Lower lobe of right lung (tissue), 2 donors: ENCODE results near the gene GNB1. TPM values are rescaled to one million over a fixed set of nuclear protein-coding genes. Genes with fewer than 3 reads are reported as not detected.

Experiments
- ATAC-seq, 2 donors: fragments of 200-7000 bp; cut with Tn5 transposase; one replicate each; pipeline ENCODE4 v1.9.1; 2020 to 2022; ENCODE audit warnings: mild to moderate bottlenecking in 2 of 2, moderate library complexity in 2 of 2
- DNase-seq: peaks from one replicate; pipeline ENCODE4 v3.0.0-alpha.2; 2020
- H3K27ac ChIP-seq: fragments of 200-600 bp; one replicate; pipeline ENCODE4 v1.8.0; 2022
- H3K27me3 ChIP-seq: fragments of 200-600 bp; one replicate; pipeline ENCODE4 v1.8.0; 2022; ENCODE audit warnings: low read depth
- H3K36me3 ChIP-seq: fragments of 200-600 bp; one replicate; pipeline ENCODE4 v1.8.0; 2022; ENCODE audit warnings: mild to moderate bottlenecking
- H3K4me1 ChIP-seq: fragments of 200-600 bp; one replicate; pipeline ENCODE4 v1.8.0; 2022
- H3K4me3 ChIP-seq: fragments of 200-600 bp; one replicate; pipeline ENCODE4 v1.8.0; 2022; ENCODE audit warnings: mild to moderate bottlenecking
- H3K9me3 ChIP-seq: fragments of 200-600 bp; one replicate; pipeline ENCODE4 v1.8.0; 2022
- intact Hi-C: fragments of 100-400 bp; cut with DNase I; formaldehyde crosslinking; loops from one replicate; pipeline ENCODE4 v1.11.0; 2022
- total RNA-seq: library from RNA; stranded (reverse); fragmentation: NEBNext Ultra II Directional; extraction: Animal tissue kit (Norgen Biotek cat#: 25700); gene quantifications from one replicate; pipeline ENCODE4 v1.2.1, GENCODE V29; 2021
- TF ChIP-seq, protein P1 (sequence below): fragments of 200-600 bp; IDR thresholded peaks from one replicate; pipeline ENCODE4 v1.8.0; 2022; ENCODE audit warnings: antibody characterized with exemption, mild to moderate bottlenecking
- donor health status: DM: no; HTN: yes; CAD: no; lungs with severe emphysema.

Gene GNB1
- total RNA-seq, 1 donor from 2014 or later: 341 TPM

DNA sequence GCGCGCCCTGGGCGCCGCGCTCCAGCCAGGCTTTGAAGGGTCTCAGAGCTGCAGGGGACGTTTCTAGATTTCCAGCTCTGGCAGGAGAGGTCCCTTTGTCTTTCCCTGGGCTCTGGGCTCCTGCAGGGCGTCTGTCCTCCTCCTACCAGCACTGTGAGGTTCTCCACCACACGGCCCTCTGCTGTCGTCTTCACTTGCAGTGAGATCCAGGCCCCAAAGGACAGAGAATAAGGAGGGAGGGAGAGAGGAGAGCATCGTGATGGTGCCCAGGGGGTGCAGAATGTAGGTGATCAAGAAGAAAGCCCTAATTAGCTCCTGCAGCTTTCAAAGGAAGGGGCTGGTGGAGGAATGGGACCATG, 4.2 kb upstream of the GNB1 start:
- intact Hi-C loops: no loop called here
- Histone ChIP-seq H3K36me3 (no peaks in the 10 kb centered on the region), H3K27ac (no peak overlapping the region), H3K4me3 (no peak overlapping the region), H3K4me1 (peaks cover 23% of the 10 kb centered on the region), H3K9me3 (no peaks in the 10 kb centered on the region), H3K27me3 (peaks cover 6% of the 10 kb centered on the region)
- ATAC-seq (no peak), DNase-seq (no peak)
- TF ChIP-seq, protein P1, sequence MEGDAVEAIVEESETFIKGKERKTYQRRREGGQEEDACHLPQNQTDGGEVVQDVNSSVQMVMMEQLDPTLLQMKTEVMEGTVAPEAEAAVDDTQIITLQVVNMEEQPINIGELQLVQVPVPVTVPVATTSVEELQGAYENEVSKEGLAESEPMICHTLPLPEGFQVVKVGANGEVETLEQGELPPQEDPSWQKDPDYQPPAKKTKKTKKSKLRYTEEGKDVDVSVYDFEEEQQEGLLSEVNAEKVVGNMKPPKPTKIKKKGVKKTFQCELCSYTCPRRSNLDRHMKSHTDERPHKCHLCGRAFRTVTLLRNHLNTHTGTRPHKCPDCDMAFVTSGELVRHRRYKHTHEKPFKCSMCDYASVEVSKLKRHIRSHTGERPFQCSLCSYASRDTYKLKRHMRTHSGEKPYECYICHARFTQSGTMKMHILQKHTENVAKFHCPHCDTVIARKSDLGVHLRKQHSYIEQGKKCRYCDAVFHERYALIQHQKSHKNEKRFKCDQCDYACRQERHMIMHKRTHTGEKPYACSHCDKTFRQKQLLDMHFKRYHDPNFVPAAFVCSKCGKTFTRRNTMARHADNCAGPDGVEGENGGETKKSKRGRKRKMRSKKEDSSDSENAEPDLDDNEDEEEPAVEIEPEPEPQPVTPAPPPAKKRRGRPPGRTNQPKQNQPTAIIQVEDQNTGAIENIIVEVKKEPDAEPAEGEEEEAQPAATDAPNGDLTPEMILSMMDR: no peak

- Histone ChIP-seq H3K4me3 (no peak overlapping the region), H3K27me3 (peaks cover 6% of the 10 kb centered on the region), H3K4me1 (peaks cover 24% of the 10 kb centered on the region), H3K27ac (no peak overlapping the region), H3K36me3 (no peaks in the 10 kb centered on the region), H3K9me3 (no peaks in the 10 kb centered on the region)
- intact Hi-C loops: no loop called here
- ATAC-seq: no peak
- no peak for DNase-seq
- TF ChIP-seq, protein P1: no peak
These were observed 3.6 kb upstream of the GNB1 start for GRCh38 chr1:1894354-1895059.

- no peak overlapping the region for H3K4me3 ChIP-seq
- H3K9me3 ChIP-seq: no peaks in the 10 kb centered on the region
- H3K27ac ChIP-seq: no peak overlapping the region
- H3K36me3 ChIP-seq: no peaks in the 10 kb centered on the region
- H3K27me3 ChIP-seq: peaks cover 6% of the 10 kb centered on the region
- peaks cover 29% of the 10 kb centered on the region for H3K4me1 ChIP-seq
- no peak for ATAC-seq
- intact Hi-C loops: no loop called here
- no peak for DNase-seq
- TF ChIP-seq, protein P1: no peak
These were observed 3.1 kb upstream of the GNB1 start for GRCh38 chr1:1893997-1894353.

GRCh38 chr1:1893291-1893985, 2.6 kb upstream of the GNB1 start:
- Histone ChIP-seq H3K4me3 (no peak overlapping the region), H3K27me3 (peaks cover 6% of the 10 kb centered on the region), H3K36me3 (no peaks in the 10 kb centered on the region), H3K4me1 (peaks cover 35% of the 10 kb centered on the region), H3K9me3 (no peaks in the 10 kb centered on the region), H3K27ac (no peak overlapping the region)
- TF ChIP-seq, protein P1: no peak
- DNase-seq (no peak), ATAC-seq (no peak)
- intact Hi-C loops: no loop called here

GRCh38 chr1:1892763-1893120, 1.9 kb upstream of the GNB1 start:
- no peak overlapping the region for H3K4me3 ChIP-seq
- ATAC-seq (no peak), DNase-seq (no peak)
- intact Hi-C loops: no loop called here
- no peaks in the 10 kb centered on the region for H3K36me3 ChIP-seq
- H3K9me3 ChIP-seq: no peaks in the 10 kb centered on the region
- H3K27me3 ChIP-seq: peaks cover 6% of the 10 kb centered on the region
- TF ChIP-seq, protein P1: no peak
- peaks cover 42% of the 10 kb centered on the region for H3K4me1 ChIP-seq
- no peak overlapping the region for H3K27ac ChIP-seq
